H1 (cell line): ENCODE measurements around the gene PAXX.

ENCODE experiments used
- CEBPB ChIP-seq: IDR thresholded peaks from 2 replicates; pipeline ENCODE4 v1.6.1; 2012; ENCODE audit warnings: low read depth, low read length
- GABPA ChIP-seq: IDR thresholded peaks from 2 replicates; pipeline ENCODE4 v1.6.1; 2011; ENCODE audit warnings: mild to moderate bottlenecking, low read length, moderate library complexity, borderline replicate concordance; ENCODE audit not compliant: insufficient read depth
- JUND ChIP-seq: IDR thresholded peaks from 2 replicates; pipeline ENCODE4 v1.6.1; 2011; ENCODE audit warnings: mild to moderate bottlenecking, improper control_type of control experiment, low read length
- TBP ChIP-seq: IDR thresholded peaks from 2 replicates; pipeline ENCODE4 v1.6.1; 2011; ENCODE audit warnings: low read depth, low read length, improper control_type of control experiment

DNA sequence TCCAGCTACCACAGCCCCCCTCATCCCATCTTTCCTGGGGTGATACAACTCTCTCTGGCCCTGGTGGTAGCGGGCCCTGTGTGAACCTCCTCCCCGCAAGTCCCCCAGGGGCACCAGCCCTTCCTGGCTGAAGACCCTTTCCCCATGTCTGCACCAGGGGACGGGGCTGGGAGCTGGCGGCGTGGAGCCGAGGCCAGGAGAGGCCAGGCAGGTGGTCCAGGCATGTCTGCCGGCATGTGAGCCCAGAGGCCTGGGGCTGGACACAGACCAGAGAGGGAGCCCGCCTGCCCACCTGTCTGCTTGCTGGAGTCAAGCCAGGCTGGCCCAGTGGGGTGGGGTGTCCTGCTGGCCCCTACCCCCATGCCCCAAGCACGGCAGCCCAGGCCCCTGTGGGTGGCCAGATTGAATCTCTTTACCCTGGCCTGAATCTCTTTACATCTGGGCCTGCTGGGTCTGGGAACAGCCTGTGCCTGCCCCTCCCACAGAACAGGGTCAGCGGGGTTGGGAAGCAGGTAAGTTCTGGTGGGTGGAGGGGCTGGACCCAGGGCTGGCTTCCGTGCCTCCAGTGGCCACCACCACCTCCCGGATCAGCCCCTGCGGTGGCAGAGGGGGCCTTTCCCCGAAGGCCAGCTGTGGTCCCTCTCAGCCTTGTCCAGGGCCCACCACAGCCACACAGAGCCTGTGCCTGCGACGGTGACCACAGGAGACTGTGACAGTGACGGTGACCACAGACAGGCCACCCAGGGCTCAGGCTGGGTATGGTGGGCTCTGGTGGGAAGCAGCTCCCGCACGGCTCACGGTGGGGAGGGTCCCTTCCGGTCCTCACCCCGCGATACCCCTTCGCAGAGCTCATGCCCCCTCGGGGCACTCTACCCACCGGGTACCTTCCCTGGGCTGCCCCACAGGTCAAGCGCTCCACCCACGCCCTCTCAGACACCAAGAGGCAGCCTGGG, 33.0 kb upstream of the PAXX start:
- no peak for TF ChIP-seq CEBPB
- no peak for TF ChIP-seq TBP
- no peak for TF ChIP-seq JUND
- TF ChIP-seq GABPA = no peak
